HG03565 (cell line): Measurements from ENCODE around the gene TLCD3B.

Experiments used
- ATAC-seq: cut with Tn5 transposase; IDR thresholded peaks from one replicate; pipeline ENCODE4 v1.9.1; 2021; ENCODE audit warnings: mild to moderate bottlenecking, moderate library complexity; ENCODE audit not compliant: unreplicated experiment

The TLCD3B gene

DNA sequence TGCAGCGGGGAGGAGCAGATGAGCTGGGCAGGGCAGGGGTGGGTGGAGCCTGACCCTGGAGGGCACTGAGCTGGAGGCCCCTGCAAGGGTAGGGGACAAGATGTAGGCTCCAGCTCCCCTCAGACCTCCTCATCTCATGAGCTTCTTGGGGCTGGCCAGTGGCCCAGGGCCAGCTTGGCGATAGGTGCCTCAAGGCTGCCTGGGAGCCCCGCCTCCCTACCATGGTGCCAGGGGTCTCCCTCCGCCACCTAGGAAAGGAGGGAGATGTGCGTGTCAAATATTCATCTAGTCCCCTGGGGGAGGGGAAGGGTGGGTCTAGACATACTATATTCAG is 39.5 kb downstream of the TLCD3B start:
- ATAC-seq = no peak

DNA sequence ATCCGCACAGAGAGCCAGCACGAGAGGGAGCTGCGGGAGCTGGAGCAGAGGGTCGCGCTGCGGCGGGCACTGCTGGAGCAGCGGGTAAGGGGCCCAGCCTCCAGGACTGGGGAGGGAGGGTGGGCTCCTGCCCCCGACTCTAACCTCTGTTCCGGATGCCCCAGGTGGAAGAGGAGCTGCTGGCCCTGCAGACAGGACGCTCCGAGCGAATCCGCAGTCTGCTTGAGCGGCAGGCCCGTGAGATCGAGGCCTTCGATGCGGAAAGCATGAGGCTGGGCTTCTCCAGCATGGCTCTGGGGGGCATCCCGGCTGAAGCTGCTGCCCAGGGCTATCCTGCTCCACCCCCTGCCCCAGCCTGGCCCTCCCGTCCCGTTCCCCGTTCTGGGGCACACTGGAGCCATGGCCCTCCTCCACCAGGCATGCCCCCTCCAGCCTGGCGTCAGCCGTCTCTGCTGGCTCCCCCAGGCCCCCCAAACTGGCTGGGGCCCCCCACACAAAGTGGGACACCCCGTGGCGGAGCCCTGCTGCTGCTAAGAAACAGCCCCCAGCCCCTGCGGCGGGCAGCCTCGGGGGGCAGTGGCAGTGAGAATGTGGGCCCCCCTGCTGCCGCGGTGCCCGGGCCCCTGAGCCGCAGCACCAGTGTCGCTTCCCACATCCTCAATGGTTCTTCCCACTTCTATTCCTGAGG is 40.0 kb downstream of the TLCD3B start:
- no peak for ATAC-seq

DNA sequence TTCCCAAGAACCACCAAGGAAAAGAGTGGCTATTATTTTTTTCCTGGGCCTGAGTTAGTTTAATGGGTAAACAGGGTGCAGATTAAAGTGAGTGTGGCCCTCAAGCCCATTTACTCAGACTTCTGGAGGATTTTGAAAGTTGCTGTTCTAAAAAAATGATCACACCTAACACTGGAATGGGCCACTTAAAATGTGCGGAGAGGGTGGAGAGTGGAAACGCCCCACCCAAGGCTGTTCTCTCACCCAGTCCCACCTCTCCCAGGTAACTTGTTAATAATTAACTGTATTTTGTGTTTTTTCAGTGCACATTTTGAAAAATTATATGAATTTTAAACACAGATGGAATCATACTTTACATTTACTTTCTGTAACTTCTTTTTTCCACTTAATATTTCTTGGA is 41.0 kb downstream of the TLCD3B start:
- ATAC-seq = no peak

DNA sequence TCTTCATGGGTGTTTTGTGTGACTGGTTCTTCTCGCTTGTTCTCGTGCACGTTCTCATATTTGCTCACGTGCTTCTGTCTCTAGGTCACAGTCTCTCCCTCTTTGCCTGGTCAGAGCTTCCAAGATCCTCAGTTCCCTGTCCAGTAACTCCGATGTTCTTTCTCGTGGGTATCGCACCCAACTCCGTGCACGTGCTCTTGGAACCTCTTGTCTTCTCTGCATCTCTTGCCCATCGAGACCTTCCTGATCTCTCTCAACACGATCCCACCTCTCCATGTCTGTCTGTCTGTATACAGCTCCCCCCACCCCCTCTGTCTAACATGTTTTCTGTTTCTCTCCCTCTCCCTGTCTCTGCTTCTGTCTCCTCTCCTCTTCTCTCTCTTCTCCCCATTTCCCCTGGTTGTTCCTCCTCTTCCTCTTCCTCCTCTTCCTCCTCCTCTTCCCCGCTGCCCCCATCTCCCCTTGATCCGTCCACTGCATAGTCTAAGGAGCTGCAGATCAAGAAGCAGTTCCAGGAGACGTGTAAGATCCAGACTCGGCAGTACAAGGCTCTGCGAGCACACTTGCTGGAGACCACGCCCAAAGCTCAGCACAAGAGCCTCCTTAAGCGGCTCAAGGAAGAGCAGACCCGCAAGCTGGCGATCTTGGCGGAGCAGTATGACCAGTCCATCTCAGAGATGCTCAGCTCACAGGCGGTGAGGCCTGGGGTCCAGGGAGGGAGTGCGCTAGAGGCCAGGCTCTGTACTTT is 41.8 kb downstream of the TLCD3B start:
- no peak for ATAC-seq

DNA sequence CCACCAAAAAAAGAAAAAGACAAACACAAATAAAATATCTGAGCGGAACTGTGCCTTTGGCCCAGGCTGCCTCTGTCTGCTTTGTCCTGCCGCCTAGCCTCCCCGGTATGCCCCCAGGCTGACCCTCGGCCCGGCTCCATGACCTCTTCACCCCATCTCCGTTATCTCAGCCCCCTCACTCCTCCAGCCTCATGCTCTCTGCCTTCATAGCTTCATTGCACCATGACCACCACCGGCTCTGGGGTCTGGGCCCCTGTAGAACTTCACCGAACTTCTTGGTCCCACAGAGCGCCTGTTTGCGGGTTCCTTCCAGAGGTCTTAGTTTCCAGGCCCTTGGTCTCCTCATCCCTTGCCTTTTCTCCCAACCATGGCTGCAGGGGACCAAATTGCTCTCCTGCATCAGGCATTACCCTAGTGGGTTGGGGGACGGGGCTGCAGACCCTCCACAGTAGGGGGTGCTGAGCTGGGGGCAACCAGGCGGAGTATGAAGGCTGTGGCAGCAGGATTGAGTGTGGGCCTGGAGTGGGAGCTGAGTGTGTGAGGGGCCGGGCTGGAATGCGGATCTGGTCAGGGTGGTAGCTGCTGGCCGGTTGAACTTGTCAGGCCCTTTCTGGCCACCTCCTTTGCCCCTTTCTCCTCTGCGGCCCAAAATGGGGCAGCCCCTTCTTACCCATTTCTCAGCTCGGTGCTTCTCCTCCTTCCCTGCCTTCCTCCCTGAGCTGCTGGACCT is 42.6 kb downstream of the TLCD3B start:
- ATAC-seq = no peak

DNA sequence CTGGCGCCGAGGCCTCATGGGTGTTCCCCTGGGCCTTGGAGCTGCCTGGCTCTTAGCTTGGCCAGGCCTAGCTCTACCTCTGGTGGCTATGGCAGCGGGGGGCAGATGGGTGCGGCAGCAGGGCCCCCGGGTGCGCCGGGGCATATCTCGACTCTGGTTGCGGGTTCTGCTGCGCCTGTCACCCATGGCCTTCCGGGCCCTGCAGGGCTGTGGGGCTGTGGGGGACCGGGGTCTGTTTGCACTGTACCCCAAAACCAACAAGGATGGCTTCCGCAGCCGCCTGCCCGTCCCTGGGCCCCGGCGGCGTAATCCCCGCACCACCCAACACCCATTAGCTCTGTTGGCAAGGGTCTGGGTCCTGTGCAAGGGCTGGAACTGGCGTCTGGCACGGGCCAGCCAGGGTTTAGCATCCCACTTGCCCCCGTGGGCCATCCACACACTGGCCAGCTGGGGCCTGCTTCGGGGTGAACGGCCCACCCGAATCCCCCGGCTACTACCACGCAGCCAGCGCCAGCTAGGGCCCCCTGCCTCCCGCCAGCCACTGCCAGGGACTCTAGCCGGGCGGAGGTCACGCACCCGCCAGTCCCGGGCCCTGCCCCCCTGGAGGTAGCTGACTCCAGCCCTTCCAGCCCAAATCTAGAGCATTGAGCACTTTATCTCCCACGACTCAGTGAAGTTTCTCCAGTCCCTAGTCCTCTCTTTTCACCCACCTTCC is 43.5 kb downstream of the TLCD3B start:
- ATAC-seq = no peak

DNA sequence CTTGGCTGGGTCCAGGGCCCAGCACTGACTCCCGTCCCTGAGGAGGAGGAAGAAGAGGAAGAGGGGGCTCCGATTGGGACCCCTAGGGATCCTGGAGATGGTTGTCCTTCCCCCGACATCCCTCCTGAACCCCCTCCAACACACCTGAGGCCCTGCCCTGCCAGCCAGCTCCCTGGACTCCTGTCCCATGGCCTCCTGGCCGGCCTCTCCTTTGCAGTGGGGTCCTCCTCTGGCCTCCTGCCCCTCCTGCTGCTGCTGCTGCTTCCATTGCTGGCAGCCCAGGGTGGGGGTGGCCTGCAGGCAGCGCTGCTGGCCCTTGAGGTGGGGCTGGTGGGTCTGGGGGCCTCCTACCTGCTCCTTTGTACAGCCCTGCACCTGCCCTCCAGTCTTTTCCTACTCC is 44.1 kb downstream of the TLCD3B start:
- no peak for ATAC-seq

DNA sequence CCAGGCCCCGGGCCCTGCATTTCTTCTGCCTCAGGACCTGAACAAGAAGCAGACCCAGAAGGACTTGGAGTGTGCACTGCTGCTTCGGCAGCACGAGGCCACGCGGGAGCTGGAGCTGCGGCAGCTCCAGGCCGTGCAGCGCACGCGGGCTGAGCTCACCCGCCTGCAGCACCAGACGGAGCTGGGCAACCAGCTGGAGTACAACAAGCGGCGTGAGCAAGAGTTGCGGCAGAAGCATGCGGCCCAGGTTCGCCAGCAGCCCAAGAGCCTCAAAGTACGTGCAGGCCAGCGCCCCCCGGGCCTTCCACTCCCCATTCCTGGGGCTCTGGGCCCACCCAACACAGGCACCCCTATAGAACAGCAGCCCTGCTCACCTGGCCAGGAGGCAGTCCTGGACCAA is 44.8 kb downstream of the TLCD3B start:
- no peak for ATAC-seq

DNA sequence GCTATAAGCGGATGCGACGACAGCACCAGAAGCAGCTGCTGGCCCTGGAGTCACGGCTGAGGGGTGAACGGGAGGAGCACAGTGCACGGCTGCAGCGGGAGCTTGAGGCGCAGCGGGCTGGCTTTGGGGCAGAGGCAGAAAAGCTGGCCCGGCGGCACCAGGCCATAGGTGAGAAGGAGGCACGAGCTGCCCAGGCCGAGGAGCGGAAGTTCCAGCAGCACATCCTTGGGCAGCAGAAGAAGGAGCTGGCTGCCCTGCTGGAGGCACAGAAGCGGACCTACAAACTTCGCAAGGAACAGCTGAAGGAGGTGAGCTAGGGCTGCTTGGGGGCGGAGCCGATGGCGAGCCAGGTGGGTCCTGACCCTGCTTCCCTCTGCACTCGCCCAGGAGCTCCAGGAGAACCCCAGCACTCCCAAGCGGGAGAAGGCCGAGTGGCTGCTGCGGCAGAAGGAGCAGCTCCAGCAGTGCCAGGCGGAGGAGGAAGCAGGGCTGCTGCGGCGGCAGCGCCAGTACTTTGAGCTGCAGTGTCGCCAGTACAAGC is 45.7 kb downstream of the TLCD3B start:
- no peak for ATAC-seq

DNA sequence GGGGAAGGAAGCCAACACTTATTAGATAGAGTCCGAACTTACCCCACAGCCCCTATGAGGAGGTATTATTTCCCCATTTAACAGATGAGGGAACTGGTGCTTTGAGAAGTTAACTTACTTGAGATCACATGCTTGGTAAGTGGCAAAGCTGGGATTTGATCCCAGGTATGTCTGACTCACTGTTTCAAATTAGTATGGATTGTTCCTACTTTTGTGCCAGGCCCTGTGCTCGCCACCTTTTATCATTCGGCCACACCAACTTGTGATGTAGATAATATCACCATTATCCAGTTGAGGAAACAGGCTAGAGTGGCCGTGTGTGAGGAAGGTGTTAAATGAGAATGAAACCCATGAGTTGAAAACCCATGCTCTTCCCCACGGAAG is 46.3 kb downstream of the TLCD3B start:
- no peak for ATAC-seq

DNA sequence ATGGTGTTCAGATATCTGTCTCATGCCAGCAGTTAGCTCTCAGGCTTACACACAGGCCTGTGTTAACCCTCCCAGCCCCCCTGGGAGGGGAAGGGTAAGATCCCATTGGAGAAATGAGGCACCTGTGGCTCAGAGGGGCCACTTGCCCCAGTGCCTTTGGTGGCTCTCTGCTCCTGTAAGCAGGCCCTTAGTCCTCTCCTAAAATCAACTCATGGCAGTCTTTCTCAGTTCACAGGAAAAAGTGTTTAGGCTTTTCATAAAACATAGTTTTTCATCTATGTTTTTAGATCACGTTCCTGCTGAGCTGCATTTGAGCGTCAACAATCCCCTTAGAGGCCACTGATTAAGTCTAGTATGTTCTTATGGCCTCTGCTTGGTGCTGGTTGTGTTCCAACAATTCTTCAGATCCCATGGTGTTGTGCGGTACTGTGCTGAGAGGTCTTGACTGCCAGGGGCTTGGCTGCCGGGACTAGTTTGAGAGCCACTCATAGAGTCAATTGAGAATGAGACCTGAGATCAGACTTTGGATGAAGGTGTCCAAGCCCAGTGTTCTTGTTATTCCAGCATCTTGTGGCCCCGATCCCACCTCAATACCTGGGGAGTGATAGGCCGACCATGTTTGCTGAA is 46.8 kb downstream of the TLCD3B start:
- ATAC-seq = no peak

DNA sequence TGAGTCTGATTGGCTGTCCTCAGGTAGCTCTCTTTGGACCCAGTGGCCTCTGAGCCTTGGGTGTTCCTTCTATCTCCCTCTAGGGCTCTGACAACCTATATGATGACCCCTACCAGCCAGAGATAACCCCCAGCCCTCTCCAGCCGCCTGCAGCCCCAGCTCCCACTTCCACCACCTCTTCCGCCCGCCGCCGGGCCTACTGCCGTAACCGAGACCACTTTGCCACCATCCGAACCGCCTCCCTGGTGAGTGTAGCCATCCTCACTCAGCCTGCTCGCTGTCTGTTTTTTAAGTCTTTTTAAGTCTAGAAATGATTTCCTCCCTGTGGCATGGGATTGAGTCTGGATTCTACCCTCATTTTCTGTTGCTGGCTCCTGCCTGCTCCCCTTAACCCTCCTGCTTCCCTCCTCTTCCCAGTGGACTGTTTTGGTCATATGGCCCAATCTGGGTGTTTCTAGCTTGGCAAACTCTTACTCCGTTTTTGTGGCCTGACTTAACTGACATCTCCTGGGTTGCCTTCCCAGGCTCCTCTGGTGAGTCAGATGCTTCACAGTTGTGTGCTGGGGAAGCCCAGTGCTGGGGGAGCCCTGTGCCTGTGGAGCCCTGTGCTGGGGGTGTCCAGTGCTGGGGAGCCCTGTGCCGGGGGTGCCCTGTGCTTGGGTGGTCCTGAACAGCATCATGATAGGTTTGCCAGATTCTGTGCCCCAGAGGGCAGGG is 47.5 kb downstream of the TLCD3B start:
- ATAC-seq = no peak

DNA sequence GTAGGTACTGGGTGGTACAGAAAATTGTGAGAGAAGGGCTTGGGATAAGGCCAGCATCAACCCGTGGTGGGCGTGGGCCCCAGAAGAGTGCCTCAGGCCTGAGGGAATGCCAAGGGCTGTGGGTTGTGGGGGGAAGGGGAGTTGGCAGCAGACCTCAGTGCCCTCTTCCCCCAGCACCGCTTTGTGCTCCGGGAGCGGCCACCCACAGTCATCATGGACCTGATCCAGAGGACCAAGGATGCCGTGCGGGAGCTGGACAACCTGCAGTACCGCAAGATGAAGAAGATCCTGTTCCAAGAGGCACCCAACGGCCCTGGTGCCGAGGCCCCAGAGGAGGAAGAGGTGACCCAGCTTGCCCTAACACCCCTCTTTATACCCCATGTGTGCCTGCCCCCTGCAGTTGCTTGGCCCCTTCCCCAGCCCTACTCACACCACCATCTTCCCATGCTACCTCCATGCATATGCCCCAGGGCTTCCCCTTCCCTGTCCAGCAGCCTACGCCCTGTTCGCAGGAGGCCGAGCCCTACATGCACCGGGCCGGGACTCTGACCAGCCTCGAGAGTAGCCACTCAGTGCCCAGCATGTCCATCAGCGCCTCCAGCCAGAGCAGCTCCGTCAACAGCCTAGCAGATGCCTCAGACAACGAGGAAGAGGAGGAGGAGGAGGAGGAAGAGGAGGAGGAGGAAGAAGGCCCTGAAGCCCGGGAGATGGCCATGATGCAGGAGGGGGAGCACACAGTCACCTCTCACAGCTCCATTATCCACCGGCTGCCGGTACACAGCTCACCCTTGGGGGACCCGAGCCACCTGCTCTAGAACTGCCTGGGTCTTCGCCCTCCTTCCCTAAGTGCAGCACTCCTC is 48.3 kb downstream of the TLCD3B start:
- no peak for ATAC-seq

DNA sequence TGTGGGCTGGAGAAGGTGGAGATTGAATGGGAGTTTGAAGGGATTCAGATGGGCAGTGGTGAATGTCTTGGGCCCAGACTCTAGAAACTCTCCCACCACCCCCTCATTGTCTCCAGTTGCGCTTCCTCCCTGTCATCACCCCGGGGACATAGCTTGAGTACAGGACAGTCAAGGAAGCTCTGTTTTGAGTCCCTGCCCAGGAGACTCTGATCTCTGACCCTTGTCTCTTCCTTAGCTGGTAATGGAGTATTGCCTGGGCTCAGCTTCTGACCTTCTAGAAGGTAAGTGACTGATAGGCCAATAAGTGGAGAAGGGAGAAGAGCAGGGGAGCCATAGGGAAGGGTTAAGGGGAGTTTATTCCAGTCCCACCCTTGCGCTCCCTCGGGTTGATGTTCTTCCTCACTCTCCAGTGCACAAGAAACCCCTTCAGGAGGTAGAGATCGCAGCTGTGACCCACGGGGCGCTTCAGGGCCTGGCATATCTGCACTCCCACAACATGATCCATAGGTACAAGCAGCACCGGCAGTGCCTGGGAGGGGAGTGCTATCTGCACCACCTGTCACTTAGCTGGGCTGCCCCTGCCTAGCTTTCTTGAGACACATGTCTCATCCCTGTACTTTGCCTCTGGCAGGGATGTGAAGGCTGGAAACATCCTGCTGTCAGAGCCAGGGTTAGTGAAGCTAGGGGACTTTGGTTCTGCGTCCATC is 52.4 kb downstream of the TLCD3B start:
- ATAC-seq = no peak

DNA sequence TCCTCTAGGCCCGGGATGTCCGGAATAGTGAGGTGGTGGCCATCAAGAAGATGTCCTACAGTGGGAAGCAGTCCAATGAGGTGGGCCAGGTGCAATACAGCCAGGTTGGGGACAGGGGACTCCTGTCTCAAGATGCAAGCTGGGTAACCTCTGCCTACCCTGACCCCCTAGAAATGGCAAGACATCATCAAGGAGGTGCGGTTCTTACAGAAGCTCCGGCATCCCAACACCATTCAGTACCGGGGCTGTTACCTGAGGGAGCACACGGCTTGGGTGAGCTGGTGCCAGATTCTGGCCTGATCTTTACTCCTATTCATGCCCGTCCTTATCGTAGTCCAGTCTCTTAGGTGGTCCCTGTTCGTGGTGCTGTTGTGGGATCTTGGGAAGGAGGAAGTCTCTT is 53.0 kb downstream of the TLCD3B start:
- ATAC-seq = no peak

DNA sequence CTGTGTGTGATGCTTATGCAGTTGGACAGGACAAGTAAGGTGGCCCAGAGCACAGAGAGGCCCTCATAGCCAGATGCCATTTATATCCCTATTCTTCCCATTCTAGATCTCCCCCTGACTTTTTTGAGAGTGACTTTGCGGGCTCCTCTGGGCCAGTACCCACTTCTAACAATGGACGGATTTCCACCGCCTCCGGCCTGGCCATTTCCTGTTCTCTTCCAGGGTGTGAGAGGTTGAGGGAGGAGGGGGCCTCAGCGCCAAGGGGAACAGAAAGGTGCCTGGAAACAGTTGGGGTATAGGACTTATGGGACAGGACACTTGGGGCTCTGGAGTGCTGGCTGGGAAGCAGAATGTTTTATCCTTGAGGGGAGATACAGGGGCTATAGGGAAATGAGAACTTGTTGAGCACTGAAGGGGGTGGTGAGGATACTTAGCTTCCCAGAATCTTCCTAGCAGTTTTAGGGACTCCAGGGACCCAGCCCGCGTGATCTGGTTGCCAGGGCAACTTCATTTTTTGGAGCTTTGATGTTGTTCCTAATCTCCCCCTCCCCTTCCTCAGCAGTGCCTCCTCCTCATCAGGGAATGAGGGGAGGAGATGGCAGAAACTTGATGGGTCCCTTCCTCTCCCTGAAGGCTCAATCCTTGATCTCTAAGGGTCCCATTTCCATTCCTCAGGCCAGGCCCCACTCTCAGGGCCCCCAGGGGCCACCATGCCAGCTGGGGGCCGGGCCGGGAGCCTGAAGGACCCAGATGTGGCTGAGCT is 53.8 kb downstream of the TLCD3B start:
- no peak for ATAC-seq

DNA sequence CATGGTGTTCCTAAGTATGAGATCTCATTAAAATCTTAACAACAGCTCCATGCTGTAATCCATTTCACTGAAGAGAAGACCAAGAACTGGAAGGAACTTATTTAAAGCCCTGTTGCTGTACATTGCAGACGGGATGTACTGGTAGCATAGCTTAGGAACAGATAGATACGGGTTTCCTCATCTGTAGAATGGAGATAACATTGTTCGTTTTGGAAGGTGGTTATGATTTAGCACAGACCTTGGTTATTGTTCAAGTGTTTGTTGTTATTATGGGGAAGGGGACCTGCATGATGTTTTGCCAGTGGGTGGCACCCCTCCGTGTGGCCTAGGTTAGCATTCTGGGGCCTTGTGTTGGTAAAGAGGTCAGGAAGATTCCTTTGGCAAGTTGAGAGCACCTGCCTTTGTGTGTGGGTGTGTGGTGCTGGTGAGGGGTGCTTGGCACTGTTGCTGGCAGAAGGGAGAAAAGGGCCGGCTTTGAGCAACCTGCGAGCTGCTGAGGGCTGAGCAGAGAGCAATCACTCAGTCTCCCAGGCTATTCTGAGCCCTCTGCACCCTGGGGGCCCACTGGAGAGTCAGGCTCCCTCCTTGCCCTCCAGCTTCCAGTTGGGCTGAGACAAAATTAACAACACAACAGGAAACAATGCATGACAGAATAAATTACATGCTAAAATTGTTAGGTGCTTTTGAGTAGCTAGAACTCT is 55.1 kb downstream of the TLCD3B start:
- no peak for ATAC-seq
